ENCODE measurements around the gene KDM8. TPM values are rescaled to one million over a fixed set of nuclear protein-coding genes. Genes with fewer than 3 reads are reported as not detected.

Gene KDM8
- total and polyA plus RNA-seq, 9 of the 15 experiments (the other 6 are each of a cell fraction or from before 2014, with no cell fraction given): 0.61 to 9.1 (median 5.4) TPM

DNA sequence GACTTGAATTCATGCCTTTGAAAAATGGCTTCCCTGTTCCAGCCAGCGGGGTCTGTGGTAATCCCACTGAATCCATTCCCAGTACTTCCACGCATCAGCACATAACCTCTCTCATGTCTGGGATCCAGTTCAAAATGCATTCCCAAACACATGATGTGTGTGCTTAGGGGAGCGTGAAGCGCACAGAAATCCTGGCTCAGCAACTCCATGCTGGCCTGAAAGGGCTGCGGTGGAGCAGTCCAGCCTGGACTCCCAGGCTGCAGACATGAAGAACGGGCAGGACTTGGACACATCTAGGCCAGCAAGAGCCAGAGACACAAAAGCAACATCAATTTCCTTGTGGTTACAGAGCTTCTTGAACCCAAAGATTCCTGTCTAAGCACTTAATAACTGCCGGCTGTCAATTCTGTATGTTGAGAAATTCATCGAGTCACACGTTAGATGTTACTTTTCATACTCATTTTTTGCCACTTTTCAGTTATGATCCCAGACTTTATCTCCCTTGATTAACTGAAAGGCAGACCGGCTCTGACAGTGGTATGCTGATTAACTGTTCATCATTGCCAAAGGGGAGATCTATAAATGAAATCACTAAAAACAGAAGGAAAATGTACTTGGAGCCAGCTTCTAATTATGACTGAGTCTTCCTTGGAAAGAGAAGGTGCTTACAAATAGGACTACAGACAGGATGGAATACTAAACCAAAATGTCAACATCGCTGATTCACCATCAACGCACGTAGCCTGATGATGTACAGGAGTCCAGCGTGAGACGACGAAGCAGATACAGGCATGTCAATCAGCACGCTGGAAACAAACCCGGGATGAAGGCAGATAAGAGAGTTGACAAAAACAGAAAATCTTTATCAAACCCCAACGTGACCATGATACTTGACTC is 42.2 kb downstream of the KDM8 start (continued):
- TF ChIP-seq SMARCC2 (IDR thresholded peaks at IDR 0.05; ENCODE audit: low read depth) (peak; percentile 40; the same call in 1 of the 2 replicates), ZNF408 (CRISPR knock-in tag; IDR thresholded peaks at IDR 0.05; ENCODE audit: low read depth) (no peak), PML (IDR thresholded peaks at IDR 0.05; ENCODE audit: low read length) (no peak), HMGN3 (IDR thresholded peaks at IDR 0.05; ENCODE audit: borderline replicate concordance, extremely low read depth, insufficient read length, low read depth, low read length) (no peak), EZH2 (IDR thresholded peaks at IDR 0.05; ENCODE audit: borderline replicate concordance, low read depth, low read length) (no peak), KAT8 (IDR thresholded peaks at IDR 0.05; ENCODE audit: low read depth) (no peak), ZFP30 (CRISPR knock-in tag; IDR thresholded peaks at IDR 0.05; ENCODE audit: borderline replicate concordance) (no peak), ESRRA (IDR thresholded peaks at IDR 0.05; ENCODE audit: borderline replicate concordance, low read depth) (no peak), KLF16 (IDR thresholded peaks at IDR 0.05) (no peak), ZNF174 (CRISPR knock-in tag; IDR thresholded peaks at IDR 0.05) (no peak), ZNF23 (CRISPR knock-in tag; IDR thresholded peaks at IDR 0.05) (no peak), ZSCAN29 (IDR thresholded peaks at IDR 0.05) (no peak)
- TF ChIP-seq, protein P1, sequence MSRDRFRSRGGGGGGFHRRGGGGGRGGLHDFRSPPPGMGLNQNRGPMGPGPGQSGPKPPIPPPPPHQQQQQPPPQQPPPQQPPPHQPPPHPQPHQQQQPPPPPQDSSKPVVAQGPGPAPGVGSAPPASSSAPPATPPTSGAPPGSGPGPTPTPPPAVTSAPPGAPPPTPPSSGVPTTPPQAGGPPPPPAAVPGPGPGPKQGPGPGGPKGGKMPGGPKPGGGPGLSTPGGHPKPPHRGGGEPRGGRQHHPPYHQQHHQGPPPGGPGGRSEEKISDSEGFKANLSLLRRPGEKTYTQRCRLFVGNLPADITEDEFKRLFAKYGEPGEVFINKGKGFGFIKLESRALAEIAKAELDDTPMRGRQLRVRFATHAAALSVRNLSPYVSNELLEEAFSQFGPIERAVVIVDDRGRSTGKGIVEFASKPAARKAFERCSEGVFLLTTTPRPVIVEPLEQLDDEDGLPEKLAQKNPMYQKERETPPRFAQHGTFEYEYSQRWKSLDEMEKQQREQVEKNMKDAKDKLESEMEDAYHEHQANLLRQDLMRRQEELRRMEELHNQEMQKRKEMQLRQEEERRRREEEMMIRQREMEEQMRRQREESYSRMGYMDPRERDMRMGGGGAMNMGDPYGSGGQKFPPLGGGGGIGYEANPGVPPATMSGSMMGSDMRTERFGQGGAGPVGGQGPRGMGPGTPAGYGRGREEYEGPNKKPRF (IDR thresholded peaks at IDR 0.05; ENCODE audit: low read depth, low read length): no peak
- TF ChIP-seq, protein P2, sequence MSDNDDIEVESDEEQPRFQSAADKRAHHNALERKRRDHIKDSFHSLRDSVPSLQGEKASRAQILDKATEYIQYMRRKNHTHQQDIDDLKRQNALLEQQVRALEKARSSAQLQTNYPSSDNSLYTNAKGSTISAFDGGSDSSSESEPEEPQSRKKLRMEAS (CRISPR knock-in tag; IDR thresholded peaks at IDR 0.05): no peak
- TF ChIP-seq, protein P3, sequence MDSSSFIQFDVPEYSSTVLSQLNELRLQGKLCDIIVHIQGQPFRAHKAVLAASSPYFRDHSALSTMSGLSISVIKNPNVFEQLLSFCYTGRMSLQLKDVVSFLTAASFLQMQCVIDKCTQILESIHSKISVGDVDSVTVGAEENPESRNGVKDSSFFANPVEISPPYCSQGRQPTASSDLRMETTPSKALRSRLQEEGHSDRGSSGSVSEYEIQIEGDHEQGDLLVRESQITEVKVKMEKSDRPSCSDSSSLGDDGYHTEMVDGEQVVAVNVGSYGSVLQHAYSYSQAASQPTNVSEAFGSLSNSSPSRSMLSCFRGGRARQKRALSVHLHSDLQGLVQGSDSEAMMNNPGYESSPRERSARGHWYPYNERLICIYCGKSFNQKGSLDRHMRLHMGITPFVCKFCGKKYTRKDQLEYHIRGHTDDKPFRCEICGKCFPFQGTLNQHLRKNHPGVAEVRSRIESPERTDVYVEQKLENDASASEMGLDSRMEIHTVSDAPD (CRISPR knock-in tag; IDR thresholded peaks at IDR 0.05): no peak
- TF ChIP-seq, protein P4, sequence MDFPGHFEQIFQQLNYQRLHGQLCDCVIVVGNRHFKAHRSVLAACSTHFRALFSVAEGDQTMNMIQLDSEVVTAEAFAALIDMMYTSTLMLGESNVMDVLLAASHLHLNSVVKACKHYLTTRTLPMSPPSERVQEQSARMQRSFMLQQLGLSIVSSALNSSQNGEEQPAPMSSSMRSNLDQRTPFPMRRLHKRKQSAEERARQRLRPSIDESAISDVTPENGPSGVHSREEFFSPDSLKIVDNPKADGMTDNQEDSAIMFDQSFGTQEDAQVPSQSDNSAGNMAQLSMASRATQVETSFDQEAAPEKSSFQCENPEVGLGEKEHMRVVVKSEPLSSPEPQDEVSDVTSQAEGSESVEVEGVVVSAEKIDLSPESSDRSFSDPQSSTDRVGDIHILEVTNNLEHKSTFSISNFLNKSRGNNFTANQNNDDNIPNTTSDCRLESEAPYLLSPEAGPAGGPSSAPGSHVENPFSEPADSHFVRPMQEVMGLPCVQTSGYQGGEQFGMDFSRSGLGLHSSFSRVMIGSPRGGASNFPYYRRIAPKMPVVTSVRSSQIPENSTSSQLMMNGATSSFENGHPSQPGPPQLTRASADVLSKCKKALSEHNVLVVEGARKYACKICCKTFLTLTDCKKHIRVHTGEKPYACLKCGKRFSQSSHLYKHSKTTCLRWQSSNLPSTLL (IDR thresholded peaks at IDR 0.05): no peak

All from K562 (cell line).